NCI-H146 treated with DMSO at 0.1 percent for 48 hours (cell line): ENCODE measurements around the gene FRYL.
"Not testable (repeated sequence)": the region's sequence is repeated elsewhere in the genome, so short reads cannot be mapped to it uniquely, and the experiment has no call there.

ENCODE experiments used
- DNase-seq: peaks from one replicate; lab custom pipeline; 2025; ENCODE audit not compliant: unreplicated experiment; lab: John Stamatoyannopoulos, UW

The FRYL gene

DNA sequence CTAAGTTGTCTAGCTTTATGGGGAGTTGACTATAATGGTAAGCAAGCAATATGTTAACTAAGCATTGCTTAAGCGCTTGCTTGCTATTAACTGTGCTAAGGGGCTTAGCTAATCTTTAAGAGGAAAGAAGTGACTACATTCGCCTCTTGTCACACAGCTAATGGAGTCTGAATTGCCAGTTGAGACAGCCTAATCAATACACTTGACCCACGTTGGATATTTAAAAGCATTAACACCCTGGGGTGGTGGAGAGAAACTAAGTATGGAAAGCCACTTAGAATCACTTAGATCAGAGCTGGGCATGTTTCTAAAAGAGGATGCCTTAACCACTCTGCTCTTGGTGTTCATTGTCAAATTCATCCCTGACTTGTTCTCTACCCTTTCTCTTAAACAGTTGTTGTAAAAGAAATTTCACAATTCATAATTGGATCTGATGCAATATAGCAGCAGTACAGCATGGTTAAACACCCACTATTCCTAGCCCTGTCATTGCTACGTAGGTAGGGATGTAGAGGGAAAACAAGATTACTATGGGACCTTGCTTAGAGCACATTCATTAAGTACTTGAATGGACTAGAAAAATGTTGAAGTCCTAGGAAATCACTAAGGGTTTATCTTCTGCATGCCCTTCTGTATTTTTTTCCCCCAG is 286.5 kb downstream of the FRYL start:
- no peak for DNase-seq

DNA sequence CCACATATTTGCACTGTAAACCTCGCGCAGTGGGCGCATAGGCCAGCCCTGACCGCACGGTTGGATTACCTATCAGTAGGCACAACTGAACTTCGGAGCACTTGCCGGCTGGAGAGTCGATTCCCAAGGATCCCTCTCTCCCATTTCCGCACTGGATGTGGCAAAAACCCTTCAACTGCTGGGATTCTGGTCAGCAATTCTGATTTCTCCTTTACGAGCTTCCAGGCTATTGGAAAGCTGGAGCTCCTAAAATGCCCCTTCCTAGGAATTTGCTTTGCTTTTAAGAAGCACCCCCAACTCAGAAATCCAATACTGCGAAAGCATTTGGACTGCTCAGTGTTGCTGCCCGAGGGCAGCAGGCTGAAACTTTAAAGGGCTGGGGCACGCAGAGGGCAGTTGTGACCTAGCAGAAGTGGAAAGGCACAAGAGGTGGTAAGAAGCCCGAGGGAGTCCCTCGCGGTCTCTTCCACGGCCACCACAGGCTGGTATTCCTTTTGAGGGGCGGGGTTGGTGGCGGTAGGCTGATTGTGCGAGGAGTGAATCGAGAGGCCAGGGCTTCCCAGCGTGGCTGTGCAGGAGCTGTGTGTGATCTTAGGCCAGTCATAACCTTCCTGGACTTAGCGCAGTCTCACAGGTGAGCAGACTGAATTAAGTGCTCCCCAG is 288.4 kb downstream of the FRYL start:
- no peak for DNase-seq

DNA sequence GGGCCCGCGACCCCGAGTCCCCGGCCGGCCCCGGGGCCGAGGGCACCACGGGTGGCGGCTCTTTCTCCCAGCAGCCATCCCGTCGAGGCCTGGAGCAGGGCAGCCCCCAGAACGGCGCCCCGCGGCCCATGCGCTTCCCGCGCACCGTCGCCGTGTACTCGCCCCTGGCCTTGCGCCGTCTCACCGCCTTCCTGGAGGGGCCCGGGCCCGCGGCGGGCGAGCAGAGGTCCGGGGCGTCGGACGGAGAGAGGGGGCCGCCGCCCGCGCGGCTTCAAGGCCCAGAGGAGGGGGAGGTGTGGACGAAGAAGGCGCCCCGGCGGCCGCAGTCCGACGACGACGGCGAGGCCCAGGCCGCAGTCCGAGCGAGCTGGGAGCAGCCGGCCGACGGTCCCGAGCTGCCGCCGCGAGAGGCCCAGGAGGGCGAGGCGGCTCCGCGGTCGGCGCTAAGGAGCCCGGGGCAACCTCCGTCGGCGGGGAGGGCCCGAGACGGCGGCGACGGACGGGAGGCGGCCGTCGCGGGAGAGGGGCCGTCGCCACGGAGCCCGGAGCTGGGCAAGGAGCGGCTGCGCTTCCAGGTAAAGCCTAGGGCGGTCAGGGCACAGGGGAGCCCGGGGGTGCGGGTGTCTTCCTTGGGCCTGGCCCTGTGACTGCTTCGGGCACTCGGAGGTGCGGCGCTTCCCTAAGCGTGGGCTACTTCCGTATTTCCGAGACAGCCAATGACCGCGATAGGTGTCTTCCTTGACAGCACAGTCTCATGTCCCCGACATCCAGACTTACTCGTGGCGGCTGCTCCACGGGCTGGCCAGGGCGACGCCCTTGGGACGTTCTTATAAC is 289.2 kb downstream of the FRYL start:
- DNase-seq = no peak

DNA sequence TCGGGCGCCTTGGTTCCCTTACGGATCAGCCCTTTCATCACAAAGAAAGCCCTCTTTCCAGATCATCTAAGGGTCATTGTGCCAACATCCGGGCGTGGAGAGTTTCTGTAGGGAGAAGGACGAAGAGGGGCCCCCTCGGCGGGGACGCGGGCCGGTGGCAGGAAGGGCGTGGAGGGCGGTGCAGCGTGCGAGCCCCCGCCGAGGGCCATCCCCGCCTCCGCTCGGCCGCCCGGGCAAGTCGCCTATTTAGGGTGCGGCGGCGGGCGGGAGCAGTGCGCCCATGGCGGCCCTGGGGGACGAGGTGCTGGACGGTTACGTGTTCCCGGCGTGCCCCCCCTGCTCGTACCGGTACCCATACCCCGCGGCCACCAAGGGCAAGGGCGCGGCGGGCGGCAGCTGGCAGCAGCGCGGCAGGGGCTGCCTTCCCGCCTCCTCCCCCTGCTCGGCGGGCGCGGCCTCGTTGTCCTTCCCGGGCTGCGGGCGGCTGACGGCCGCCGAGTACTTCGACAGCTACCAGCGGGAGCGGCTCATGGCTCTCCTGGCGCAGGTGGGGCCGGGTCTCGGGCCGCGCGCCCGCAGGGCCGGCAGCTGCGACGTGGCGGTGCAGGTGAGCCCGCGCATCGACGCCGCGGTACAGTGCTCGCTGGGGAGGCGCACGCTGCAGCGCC is 289.9 kb downstream of the FRYL start, which contains the start of gene ZAR1:
TSS of gene ZAR1 (plus strand) at position 241 of the 668 bp plus-strand sequence. CDS start at position 281, 40 bp downstream.
- peak; percentile 7 for DNase-seq

DNA sequence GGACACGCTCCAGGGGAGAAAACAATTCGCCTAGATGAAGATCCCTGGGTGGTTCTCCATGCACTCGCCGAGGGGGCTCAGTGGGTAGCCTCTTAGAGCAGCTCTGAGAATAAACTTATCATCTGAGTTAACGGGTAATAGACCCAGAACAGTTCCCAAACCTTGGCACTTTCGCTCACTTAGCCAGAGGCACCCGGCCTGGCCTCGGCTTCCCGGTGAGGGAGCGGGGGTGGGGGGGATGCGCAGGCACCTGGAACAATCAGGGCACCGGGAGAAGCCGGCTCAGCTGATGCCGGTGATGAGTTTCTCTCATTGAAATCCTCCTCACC is 290.4 kb downstream of the FRYL start:
- DNase-seq = peak; percentile 35

DNA sequence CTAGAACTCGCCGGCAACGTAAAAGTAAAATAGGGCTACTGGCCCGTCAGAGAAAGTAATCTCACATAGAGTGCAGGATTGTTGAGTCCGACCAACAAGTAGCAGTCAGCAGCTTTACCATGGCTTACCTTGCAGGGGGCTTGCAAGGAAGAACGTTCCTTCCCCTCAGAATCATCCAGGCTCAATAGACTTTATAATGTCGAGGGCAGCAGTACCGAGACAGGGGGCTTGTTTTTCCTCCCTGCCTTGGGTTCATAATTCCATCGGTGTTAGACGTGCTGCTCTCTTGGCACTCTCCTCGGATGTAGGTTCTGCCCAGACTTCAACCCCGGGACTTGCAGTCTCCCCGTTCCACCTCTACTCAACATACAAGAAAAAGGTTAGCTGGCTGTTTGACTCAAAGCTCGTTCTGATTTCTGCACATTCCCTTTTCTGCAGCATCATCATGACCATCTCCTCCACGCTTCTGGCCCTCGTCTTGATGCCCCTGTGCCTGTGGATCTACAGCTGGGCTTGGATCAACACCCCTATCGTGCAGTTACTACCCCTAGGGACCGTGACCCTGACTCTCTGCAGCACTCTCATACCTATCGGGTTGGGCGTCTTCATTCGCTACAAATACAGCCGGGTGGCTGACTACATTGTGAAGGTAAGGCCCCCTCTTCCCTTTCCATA is 295.4 kb downstream of the FRYL start:
- DNase-seq = no peak

DNA sequence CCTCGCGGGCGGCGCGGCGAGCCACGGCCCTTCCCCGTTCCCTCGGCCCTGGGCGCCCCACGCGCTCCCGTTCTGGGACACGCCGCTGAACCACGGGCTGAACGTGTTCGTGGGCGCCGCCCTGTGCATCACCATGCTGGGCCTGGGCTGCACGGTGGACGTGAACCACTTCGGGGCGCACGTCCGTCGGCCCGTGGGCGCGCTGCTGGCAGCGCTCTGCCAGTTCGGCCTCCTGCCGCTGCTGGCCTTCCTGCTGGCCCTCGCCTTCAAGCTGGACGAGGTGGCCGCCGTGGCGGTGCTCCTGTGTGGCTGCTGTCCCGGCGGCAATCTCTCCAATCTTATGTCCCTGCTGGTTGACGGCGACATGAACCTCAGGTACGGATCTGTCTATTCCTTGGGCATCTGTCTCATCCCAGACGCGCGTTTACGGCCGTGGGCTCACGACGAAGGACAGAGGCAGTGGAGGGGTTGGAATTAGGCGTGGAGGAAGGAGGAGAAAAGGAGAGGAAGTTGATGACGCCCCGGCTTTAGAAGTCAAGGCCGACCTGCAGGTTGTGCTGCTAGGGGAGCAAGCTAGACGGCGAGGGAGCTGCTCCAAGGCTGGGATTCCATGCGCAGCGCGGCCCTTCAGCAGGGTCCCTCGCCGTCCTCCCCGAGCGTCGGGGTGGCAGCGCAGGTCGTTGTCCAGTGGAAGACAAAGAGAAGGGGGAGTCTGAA is 296.1 kb downstream of the FRYL start:
- no peak for DNase-seq

DNA sequence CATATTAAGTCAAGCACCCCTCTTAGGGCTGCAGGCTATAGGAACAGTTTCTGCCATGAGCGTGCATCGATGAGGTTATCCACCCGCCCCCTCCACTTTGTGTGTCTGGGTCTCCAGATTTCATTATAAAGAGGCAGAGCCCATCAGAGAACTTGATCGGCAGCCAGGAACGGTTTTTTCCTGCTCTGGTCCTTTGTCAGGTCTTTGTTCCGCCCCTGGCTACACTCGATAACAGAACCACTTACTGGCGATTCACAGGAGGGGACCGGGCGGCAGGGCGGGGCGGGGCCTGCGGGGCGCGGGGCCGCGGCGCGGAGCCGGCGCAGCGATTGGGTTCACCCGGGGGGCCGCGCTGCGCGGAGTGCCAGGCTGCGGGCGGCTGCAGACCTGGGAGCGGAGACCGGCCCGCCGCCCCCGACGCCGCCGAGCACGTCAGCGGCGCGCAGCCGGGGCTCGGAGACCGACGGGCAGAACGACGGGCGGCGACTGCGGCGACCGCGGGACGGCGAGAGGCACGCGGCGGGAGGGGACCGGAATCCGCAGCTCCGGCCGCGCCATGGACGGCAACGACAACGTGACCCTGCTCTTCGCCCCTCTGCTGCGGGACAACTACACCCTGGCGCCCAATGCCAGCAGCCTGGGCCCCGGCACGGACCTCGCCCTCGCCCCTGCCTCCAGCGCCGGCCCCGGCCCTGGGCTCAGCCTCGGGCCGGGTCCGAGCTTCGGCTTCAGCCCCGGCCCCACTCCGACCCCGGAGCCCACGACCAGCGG is 296.9 kb downstream of the FRYL start, which contains the start of gene SLC10A4:
TSS of gene SLC10A4 (plus strand) at position 338 of the 771 bp plus-strand sequence. CDS start at position 557, 219 bp downstream.
- peak; percentile 45 for DNase-seq

DNA sequence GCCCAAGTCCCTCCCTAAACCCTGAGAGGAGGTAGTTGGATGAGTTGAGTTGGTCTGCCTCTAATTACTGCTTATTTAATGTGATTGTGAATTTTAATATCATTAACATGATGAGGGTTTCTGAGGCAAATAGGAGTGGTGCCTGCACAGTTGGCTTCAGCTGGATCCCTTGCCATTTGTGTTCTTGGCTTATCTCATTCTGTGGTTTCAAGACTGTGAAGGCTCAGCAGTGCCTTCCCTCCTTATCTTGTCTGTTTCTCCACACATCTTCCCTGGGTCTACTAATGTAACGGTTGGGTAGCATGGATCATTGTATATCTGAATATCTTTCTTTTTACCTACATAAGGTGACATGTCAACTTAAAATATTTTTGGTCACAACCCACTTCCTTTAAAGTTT is 298.5 kb downstream of the FRYL start:
- DNase-seq = no peak

DNA sequence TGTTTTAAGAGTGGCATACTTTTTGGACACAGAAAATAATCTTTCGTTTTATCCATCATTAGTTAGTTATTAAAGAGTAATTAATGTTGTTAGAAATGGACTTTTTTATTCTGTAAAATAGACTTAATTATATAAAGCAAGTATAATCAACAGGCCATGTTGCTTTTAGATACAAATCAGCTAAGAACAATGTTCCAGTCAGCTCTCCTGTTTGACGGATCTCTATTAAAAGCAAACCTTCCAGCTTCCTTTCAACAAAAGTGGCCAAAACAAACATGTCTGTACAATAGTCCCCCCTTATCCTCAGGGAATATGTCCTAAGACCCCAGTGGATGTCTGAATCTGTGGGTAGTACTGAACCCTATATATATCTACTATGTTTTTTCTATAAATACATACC is 301.8 kb downstream of the FRYL start:
- DNase-seq = no peak

DNA sequence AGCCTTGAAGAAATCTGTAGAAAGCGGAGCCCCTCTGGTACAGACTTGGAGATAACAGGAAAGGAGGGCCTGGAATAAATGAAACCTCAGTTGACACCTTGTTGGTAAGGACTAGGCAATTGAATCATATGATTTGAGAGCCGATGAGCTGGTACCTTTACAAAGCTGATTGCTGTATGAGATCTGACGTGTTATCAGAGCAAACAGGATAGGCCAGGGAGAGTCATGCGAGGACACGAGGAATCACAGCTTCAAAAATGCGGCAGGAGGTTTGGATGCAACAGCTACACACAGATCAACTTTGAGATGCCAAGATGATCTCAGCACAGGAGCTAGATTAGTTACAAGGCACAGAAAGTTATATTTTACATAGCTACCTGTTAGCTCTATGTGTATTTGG is 304.3 kb downstream of the FRYL start:
- no peak for DNase-seq

DNA sequence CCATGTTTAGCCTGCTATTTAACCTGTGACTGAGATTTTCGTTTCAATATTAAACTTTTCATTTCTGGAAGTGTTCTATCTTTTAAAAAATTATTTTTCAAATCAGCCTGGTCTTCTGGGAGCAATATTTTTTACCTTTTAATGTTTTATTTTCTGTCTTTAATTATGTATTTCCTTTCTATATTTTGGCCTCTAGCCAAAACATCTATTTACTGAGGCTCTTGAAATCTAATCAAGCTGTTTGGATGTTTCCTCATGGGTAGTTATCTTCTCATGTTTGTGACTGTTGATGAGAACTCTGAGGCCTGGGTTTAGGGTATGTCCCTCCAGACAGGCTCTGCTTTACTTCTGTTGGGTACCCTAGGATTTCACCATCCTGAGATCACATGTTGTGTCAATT is 307.3 kb downstream of the FRYL start:
- DNase-seq = no peak

DNA sequence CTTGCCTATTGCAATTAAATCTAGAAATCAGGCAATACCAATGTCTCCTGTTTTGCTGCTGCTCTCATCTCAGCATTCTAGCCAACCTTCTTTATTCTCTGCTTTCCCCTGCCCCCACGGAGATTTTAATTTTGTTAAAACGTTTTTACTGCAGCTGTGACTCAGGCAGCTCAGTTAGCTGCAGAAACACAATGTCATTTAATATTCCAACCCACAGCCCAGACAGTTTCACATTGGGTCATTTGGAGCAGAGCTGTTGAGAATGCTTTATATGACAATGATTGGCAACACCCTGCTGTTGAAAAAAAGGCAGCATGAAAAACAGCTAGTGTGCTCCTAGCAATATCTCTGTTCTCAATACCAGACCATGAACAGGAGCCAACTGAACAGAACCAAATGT is 309.5 kb downstream of the FRYL start:
- no peak for DNase-seq

DNA sequence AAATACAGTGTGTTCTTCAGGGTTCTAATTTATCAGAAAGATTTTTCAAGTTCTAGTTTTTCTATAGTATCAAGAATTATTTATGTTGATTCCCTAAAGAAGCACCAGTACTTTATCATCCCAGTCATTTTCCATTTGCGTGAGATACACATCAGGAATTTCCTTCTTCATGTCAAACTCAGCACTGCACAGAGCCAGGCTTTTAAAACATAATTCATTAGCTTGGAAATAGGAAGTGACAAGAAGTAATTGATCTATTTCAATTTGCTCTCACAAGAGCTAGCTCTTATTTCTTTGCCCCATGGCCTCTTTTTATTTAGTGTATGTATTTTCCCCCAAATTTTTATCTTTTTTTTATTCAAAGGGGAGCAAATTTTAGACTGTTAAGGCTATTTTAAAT is 309.9 kb downstream of the FRYL start:
- DNase-seq = no peak

DNA sequence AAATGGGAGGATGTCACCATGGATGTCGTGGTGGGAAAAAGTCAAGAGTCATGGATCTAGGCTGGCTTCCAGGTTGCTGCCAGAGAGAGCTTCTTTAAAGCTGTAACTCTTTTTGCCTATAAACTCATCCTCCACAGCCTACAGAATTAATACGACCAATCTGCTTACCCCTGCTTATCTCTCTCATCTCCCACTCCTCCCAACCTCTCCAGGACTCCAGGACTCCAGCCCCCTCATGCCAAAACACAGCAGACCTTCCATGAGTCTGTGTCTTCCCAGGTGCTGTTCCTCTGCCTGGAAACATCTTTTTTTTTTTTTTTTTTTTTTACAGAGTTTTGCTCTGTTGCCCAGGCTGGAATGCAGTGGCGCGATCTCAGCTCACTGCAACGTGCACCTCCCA is 312.2 kb downstream of the FRYL start:
- no peak for DNase-seq

DNA sequence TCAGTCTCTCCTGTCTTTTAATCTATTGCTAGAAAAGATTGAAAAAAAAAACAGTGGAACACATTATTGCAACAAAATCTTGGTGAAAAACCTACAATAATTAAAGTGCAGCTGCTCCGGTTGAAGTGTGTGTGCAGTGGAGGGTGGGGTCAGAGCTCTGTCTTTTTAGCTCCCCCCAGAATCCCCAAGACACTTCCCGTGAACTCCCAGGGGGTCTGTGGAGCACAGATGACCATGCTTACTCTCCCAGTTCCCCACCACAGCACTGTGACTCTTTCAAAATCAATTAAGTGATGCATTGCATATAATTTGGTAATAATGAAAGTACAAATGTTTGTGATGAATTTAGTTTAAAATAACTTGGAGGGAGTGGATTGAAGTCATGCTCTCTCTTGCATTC is 312.6 kb downstream of the FRYL start:
- no peak for DNase-seq

DNA sequence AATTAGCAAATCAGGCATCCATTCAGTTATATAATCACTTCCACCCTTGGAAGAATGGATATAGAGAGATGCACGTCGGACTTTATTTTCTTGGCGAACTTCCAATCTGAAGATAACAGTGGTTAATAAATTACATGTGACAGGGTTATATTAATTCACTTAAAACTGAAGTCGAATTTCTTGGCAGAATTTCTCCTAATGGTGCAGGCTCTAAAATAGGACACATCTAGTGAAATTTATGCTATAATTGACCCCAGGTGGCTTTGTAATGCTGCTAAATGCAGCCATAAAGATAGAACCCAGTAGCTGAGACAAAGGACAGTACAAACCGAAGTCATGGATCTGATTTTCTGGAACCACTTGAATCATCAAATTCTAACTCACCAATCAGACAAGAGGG is 317.7 kb downstream of the FRYL start:
- DNase-seq = no peak

DNA sequence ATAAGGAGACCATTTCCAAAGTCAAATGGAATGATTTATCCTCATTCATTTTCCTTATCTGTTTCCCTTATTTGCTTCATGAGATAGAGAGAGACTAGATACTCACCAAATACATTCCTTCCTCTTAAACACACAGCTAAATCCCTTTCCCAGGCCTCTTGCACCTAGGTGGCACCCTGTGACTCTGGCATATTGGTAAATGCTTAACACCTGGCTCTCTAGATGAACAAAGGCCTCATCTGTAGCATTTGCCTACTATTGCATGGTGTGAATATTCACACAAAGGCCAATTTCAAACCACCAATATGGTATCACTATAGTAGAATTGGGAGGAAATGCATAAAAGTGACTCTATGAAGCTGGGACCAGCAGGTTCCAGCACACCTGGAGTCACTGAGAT is 319.1 kb downstream of the FRYL start:
- DNase-seq = no peak

DNA sequence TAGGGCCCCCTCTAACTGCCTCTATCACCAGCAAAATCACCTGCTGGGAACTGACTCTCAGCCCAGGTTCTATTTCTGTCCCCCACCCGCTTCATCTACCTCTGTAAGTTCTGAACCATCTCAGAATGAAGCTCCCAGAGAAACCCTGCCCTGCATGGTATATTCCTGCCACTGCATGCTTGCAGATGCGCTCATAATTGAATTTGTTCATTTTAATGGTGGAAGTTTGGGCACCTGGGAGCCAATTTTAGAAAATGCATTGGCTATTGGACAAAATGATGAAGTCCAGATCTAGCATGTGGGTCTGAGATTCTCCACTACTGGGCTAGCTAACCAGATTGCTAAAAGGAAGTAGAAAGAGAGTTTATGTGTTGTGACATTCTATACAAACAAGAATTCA is 325.5 kb downstream of the FRYL start:
- no peak for DNase-seq

DNA sequence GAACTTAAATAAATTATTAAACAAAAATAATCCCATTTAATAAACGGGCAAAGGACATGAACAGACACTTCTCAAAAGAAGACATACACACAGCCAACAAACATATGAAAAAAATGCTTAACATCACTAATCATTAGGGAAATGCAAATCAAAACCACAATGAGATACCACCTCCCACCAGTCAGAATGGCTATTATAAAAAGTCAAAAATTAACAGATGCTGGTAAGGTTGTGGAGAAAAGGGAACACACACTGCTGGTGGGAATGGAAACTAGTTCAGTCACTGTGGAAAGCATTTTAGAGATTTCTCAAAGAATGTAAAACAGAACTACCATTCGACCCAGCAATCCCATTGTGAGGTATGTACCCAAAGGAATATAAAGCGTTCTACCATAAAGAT is 328.4 kb downstream of the FRYL start:
- DNase-seq = not testable (repeated sequence)
